GM12891 (cell line): ENCODE results near the gene MRPL3.

Experiments used
- PAX5 ChIP-seq: IDR thresholded peaks from 2 replicates; pipeline ENCODE4 v1.6.1; 2011; ENCODE audit warnings: low read length, moderate library complexity, mild to moderate bottlenecking; ENCODE audit not compliant: insufficient read depth, severe bottlenecking
- POLR2A ChIP-seq: IDR thresholded peaks from 2 replicates; pipeline ENCODE4 v1.6.1; 2011; ENCODE audit warnings: low read depth, low read length, control low read depth
- POLR2AphosphoS5 ChIP-seq: IDR thresholded peaks from 2 replicates; pipeline ENCODE4 v1.6.1; 2011; ENCODE audit warnings: low read depth, low read length, control low read depth
- TAF1 ChIP-seq: IDR thresholded peaks from 2 replicates; pipeline ENCODE4 v1.6.1; 2011; ENCODE audit warnings: low read depth, low read length, control low read depth

DNA sequence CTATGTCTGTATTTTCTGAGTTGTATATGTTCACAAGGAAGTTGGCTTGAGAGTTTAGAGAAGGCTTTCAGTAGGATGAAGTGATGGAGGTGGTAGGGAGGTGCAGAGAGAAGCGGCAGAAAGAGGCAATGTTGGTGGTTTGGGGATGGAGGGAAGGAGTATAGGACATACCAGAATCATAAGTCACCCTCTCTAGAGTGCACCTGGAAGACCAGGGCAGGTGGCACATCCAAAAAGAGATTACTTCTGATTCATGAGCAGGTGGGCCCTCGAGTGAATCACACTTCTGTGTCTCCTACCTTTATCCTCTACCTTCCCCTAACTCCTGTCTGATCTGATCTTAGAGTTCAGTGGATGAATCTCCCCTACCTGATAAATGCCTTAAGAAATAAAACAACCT lies 41.8 kb upstream of the MRPL3 start:
- no peak for TF ChIP-seq POLR2AphosphoS5
- no peak for TF ChIP-seq PAX5
- no peak for TF ChIP-seq POLR2A
- TF ChIP-seq TAF1, result no peak
